HCT116 (cell line): ENCODE results near the gene SCN1A. TPM values are rescaled to one million over a fixed set of nuclear protein-coding genes. Genes with fewer than 3 reads are reported as not detected.

Source experiments
- ATAC-seq: fragments of 200-7000 bp; cut with Tn5 transposase; 2 replicates; pipeline ENCODE4 v1.9.1; 2020; ENCODE audit warnings: mild to moderate bottlenecking, moderate library complexity
- BruUV-seq: library from RNA; stranded (reverse); fragments of 400-500 nt; replicated peaks from 2 replicates; lab custom pipeline; 2021; lab: Mats Ljungman, UMichigan
- CTCF ChIA-PET: fragments of 300-600 bp; sonication (Branson Sonifier 250); formaldehyde crosslinking; loops from one replicate; lab custom pipeline; 2021; ENCODE audit warnings: antibody characterized with exemption; lab: Charles Lee
- POLR2A ChIA-PET: fragments of 300-600, 350-600 bp; sonication (Branson Sonifier 250); formaldehyde crosslinking; loops from one replicate; lab custom pipeline; 2021; ENCODE audit warnings: antibody characterized with exemption; lab: Charles Lee
- RAD21 ChIA-PET, 2 experiments: fragments of 300-600 bp; sonication (Branson Sonifier 250); formaldehyde crosslinking; loops; one replicate each; lab custom pipeline; 2023; ENCODE audit warnings: low total read pairs in 2 of 2; ENCODE audit not compliant: uncharacterized antibody in 2 of 2, unreplicated experiment in 2 of 2, low non-redundant PET in 1 of 2; lab: Charles Lee
- DNase-seq: peaks from one replicate; pipeline ENCODE4 v3.0.0-alpha.2; 2010; ENCODE audit warnings: low read depth, low spot score
- H2AFZ ChIP-seq: fragments of 200-600 bp; shearing (Covaris generic), sonication (generic); 2 replicates; pipeline ENCODE4 v1.6.1; 2017; ENCODE audit warnings: low read depth, mixed run types, mixed read lengths, antibody characterized with exemption, low read length; ENCODE audit not compliant: poor library complexity, severe bottlenecking
- H3K27ac ChIP-seq: 2 replicates; pipeline ENCODE4 v1.5.1; 2012; ENCODE audit warnings: low read depth, low read length
- H3K27me3 ChIP-seq: fragments of 200-600 bp; sonication (generic); 2 replicates; pipeline ENCODE4 v1.6.1; 2016; ENCODE audit warnings: mixed run types, low read length, mixed read lengths; ENCODE audit not compliant: insufficient read depth
- H3K36me3 ChIP-seq, 2 experiments: fragments of 200-500 bp in 1 of 2; fragments of 200-600 bp in 1 of 2; sonication (Bioruptor generic) in 1 of 2; sonication (generic) in 1 of 2; 2 replicates each; pipeline versions ENCODE4 v1.5.1 to v1.6.1; 2014 to 2016; ENCODE audit warnings: low read length in 2 of 2, inconsistent platforms in 1 of 2, mixed read lengths in 1 of 2, mixed run types in 1 of 2; ENCODE audit not compliant: insufficient read depth in 2 of 2, control insufficient read depth in 1 of 2
- H3K4me1 ChIP-seq, 2 experiments: fragments of 200-600 bp in 1 of 2; sonication (generic) in 1 of 2; 2 replicates each; pipeline versions ENCODE4 v1.5.1 to v1.6.1; 2012 to 2017; ENCODE audit warnings: low read length in 2 of 2, inconsistent platforms in 1 of 2, mild to moderate bottlenecking in 1 of 2, mixed read lengths in 1 of 2, mixed run types in 1 of 2, moderate library complexity in 1 of 2; ENCODE audit not compliant: insufficient read depth in 2 of 2, control insufficient read depth in 1 of 2
- H3K4me2 ChIP-seq: fragments of 200-600 bp; sonication (generic); 2 replicates; pipeline ENCODE4 v1.6.1; 2017; ENCODE audit warnings: mixed run types, low read length, mixed read lengths
- H3K4me3 ChIP-seq, 2 experiments: fragments of 200-600 bp in 1 of 2; sonication (generic) in 1 of 2; replicated peaks in 1 of 2; 2 replicates each; pipeline ENCODE4 v1.5.1; 2011 to 2016; ENCODE audit warnings: low read length in 2 of 2, control low read depth in 1 of 2, low read depth in 1 of 2, mild to moderate bottlenecking in 1 of 2, mixed read lengths in 1 of 2, mixed run types in 1 of 2
- H3K79me2 ChIP-seq: fragments of 200-600 bp; sonication (generic); 2 replicates; pipeline ENCODE4 v1.6.1; 2017; ENCODE audit warnings: mild to moderate bottlenecking, mixed run types, low read length, moderate library complexity, mixed read lengths; ENCODE audit not compliant: insufficient read depth
- H3K9ac ChIP-seq: fragments of 200-600 bp; sonication (generic); 2 replicates; pipeline ENCODE4 v1.6.1; 2016; ENCODE audit warnings: low read length, mixed read lengths
- H3K9me2 ChIP-seq: fragments of 200-600 bp; sonication (generic), shearing (Covaris generic); 2 replicates; pipeline ENCODE4 v1.6.1; 2017; ENCODE audit warnings: mixed run types, mild to moderate bottlenecking, moderate library complexity; ENCODE audit not compliant: insufficient read depth
- H3K9me3 ChIP-seq, 2 experiments: fragments of 200-500 bp in 1 of 2; fragments of 200-600 bp in 1 of 2; sonication (Bioruptor generic) in 1 of 2; sonication (generic) in 1 of 2; 2 replicates each; pipeline ENCODE4 v1.6.1; 2014 to 2017; ENCODE audit warnings: low read length in 2 of 2, mixed read lengths in 2 of 2, inconsistent platforms in 1 of 2, low read depth in 1 of 2, mild to moderate bottlenecking in 1 of 2, mixed run types in 1 of 2, moderate library complexity in 1 of 2; ENCODE audit not compliant: control insufficient read depth in 1 of 2, insufficient read depth in 1 of 2
- H4K20me1 ChIP-seq: fragments of 200-600 bp; sonication (generic), shearing (Covaris generic); 2 replicates; pipeline ENCODE4 v1.6.1; 2017; ENCODE audit warnings: mixed run types, mild to moderate bottlenecking, moderate library complexity; ENCODE audit not compliant: insufficient read depth
- CBX3 ChIP-seq: IDR thresholded peaks from 2 replicates; pipeline ENCODE4 v1.6.1; 2012; ENCODE audit warnings: low read depth
- CEBPB ChIP-seq: IDR thresholded peaks from 2 replicates; pipeline ENCODE4 v1.6.1; 2012; ENCODE audit warnings: low read depth
- ELF1 ChIP-seq: IDR thresholded peaks from 2 replicates; pipeline ENCODE4 v1.6.1; 2012; ENCODE audit warnings: low read depth, borderline replicate concordance
- EZH2phosphoT487 ChIP-seq: fragments of 200-600 bp; IDR thresholded peaks from 2 replicates; pipeline ENCODE4 v1.6.1; 2018; ENCODE audit warnings: antibody characterized with exemption, borderline replicate concordance
- JUND ChIP-seq: IDR thresholded peaks from 2 replicates; pipeline ENCODE4 v1.6.1; 2012
- POLR2A ChIP-seq: IDR thresholded peaks from 2 replicates; pipeline ENCODE4 v1.7.0; 2011; ENCODE audit warnings: borderline replicate concordance; ENCODE audit not compliant: insufficient read depth, insufficient read length; ENCODE audit errors: extremely low read depth
- POLR2AphosphoS5 ChIP-seq: IDR thresholded peaks from 2 replicates; pipeline ENCODE4 v1.6.1; 2011; ENCODE audit warnings: mild to moderate bottlenecking, low read depth, low read length, moderate library complexity
- SIN3A ChIP-seq: IDR thresholded peaks from 2 replicates; pipeline ENCODE4 v1.6.1; 2012; ENCODE audit warnings: low read depth
- SP1 ChIP-seq: IDR thresholded peaks from 2 replicates; pipeline ENCODE4 v1.6.1; 2012; ENCODE audit warnings: low read depth
- SRF ChIP-seq: IDR thresholded peaks from 2 replicates; pipeline ENCODE4 v1.6.1; 2012; ENCODE audit warnings: low read depth
- TCF7L2 ChIP-seq: IDR thresholded peaks from 2 replicates; pipeline ENCODE4 v1.7.0; 2011; ENCODE audit warnings: borderline replicate concordance, inconsistent platforms; ENCODE audit not compliant: insufficient read depth, insufficient read length; ENCODE audit errors: extremely low read depth
- YY1 ChIP-seq: IDR thresholded peaks from 2 replicates; pipeline ENCODE4 v1.6.1; 2011; ENCODE audit warnings: low read length, low read depth, moderate library complexity, mild to moderate bottlenecking; ENCODE audit not compliant: insufficient replicate concordance; ENCODE audit errors: extremely low read depth
- ZFX ChIP-seq: fragments of 450-650 bp; IDR thresholded peaks from 2 replicates; pipeline ENCODE4 v1.6.1; 2017
- ZNF274 ChIP-seq: fragments of 200-500 bp; sonication (Bioruptor generic); IDR thresholded peaks from 2 replicates; pipeline ENCODE4 v1.6.1; 2014; ENCODE audit warnings: mild to moderate bottlenecking, low read depth, low read length, inconsistent platforms
- intact Hi-C: fragments of 100-400 bp; cut with micrococcal nuclease; formaldehyde crosslinking; loops from 2 replicates; pipeline ENCODE4 v1.10.0; 2022
- total RNA-seq: library from RNA; stranded (reverse); gene quantifications from one replicate; pipeline ENCODE4 v1.2.1, GENCODE V29; 2021; ENCODE audit not compliant: unreplicated experiment
- TF ChIP-seq, protein P1 (sequence below): IDR thresholded peaks from 2 replicates; pipeline ENCODE4 v1.6.1; 2012; ENCODE audit warnings: low read depth
- TF ChIP-seq, protein P2 (sequence below): IDR thresholded peaks from 2 replicates; pipeline ENCODE4 v1.6.1; 2012

SCN1A gene
- total RNA-seq, 1 experiment from 2014 or later, result not detected

DNA sequence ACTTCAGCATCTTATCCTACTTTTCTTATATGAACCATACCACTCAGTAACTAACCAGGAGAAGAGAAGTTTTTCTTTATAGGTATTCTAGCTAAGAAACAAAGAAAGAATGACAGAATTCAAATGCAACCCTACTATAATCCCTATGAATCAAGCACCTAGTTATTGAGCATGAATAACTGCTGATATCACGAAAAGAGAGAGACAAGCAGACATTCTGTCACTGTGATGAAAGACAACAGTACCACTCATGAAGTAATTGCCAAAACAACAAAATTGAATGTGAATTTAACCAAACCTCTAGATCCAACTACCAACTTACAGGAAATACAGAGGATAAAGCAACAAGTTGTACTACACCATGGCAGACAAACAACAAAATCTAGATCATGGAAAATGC, 189.6 kb downstream of the SCN1A start:
- POLR2A ChIA-PET, result no interaction called here
- intact Hi-C loops, result no loop called here

More for the DNA sequence above, 189.6 kb downstream of the SCN1A start:
- peaks cover 0 to 11% of the 10 kb centered on the region in 2 experiments; a peak in 1 of 4 replicates for H3K36me3 ChIP-seq
- no peaks in the 10 kb centered on the region for H3K9me3 ChIP-seq
- H4K20me1 ChIP-seq, result no peaks in the 10 kb centered on the region
- H3K27me3 ChIP-seq, result no peaks in the 10 kb centered on the region
- H2AFZ ChIP-seq, result no peak overlapping the region
- H3K9ac ChIP-seq, result no peak overlapping the region
- H3K4me2 ChIP-seq, result no peak overlapping the region
- no peaks in the 10 kb centered on the region for H3K9me2 ChIP-seq
- no peaks in the 10 kb centered on the region for H3K4me1 ChIP-seq
- no peak for DNase-seq
- TF ChIP-seq ELF1 (no peak), SP1 (no peak), JUND (no peak), SIN3A (no peak), YY1 (no peak), TCF7L2 (no peak), SRF (no peak), ZNF274 (no peak), ZFX (no peak), EZH2phosphoT487 (no peak), POLR2A (no peak), POLR2AphosphoS5 (no peak), CBX3 (no peak), CEBPB (no peak)
- TF ChIP-seq, protein P1, sequence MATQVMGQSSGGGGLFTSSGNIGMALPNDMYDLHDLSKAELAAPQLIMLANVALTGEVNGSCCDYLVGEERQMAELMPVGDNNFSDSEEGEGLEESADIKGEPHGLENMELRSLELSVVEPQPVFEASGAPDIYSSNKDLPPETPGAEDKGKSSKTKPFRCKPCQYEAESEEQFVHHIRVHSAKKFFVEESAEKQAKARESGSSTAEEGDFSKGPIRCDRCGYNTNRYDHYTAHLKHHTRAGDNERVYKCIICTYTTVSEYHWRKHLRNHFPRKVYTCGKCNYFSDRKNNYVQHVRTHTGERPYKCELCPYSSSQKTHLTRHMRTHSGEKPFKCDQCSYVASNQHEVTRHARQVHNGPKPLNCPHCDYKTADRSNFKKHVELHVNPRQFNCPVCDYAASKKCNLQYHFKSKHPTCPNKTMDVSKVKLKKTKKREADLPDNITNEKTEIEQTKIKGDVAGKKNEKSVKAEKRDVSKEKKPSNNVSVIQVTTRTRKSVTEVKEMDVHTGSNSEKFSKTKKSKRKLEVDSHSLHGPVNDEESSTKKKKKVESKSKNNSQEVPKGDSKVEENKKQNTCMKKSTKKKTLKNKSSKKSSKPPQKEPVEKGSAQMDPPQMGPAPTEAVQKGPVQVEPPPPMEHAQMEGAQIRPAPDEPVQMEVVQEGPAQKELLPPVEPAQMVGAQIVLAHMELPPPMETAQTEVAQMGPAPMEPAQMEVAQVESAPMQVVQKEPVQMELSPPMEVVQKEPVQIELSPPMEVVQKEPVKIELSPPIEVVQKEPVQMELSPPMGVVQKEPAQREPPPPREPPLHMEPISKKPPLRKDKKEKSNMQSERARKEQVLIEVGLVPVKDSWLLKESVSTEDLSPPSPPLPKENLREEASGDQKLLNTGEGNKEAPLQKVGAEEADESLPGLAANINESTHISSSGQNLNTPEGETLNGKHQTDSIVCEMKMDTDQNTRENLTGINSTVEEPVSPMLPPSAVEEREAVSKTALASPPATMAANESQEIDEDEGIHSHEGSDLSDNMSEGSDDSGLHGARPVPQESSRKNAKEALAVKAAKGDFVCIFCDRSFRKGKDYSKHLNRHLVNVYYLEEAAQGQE, result no peak
- TF ChIP-seq, protein P2, sequence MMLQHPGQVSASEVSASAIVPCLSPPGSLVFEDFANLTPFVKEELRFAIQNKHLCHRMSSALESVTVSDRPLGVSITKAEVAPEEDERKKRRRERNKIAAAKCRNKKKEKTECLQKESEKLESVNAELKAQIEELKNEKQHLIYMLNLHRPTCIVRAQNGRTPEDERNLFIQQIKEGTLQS, result no peak
- H3K4me3 ChIP-seq, result no peak overlapping the region
- H3K27ac ChIP-seq, result no peak overlapping the region
- no peak for ATAC-seq
- BruUV-seq, result no TSS peak
- CTCF ChIA-PET, result no interaction called here
- no peaks in the 10 kb centered on the region for H3K79me2 ChIP-seq
- RAD21 ChIA-PET, result no interaction called here

Other genes starting within 250 kb of the SCN1A start
- 12.2 TPM for gene TTC21B, start 174.2 kb downstream of the SCN1A start, total RNA-seq
- 0.07 TPM for gene SCN9A, start 247.9 kb upstream of the SCN1A start, total RNA-seq